Effector CD8-positive, alpha-beta T cell (primary cell): ENCODE results near the gene GTF2F2.
"Not testable (repeated sequence)": the region's sequence is repeated elsewhere in the genome, so short reads cannot be mapped to it uniquely, and the experiment has no call there.

Experiments used
- DNase-seq: peaks from one replicate; lab custom pipeline; 2025; lab: John Stamatoyannopoulos, UW

GTF2F2 gene

GRCh38 chr13:45215392-45216077 is 95.2 kb downstream of the GTF2F2 start:
- no peak for DNase-seq

GRCh38 chr13:45216193-45216592 is 95.9 kb downstream of the GTF2F2 start:
- no peak for DNase-seq

GRCh38 chr13:45218689-45219088 is 98.4 kb downstream of the GTF2F2 start:
- DNase-seq, result no peak

- DNase-seq, result no peak
Observed at GRCh38 chr13:45219123-45219891, 99.0 kb downstream of the GTF2F2 start.

GRCh38 chr13:45219938-45220375 is 99.6 kb downstream of the GTF2F2 start:
- DNase-seq, result no peak

GRCh38 chr13:45220403-45220802 is 100.1 kb downstream of the GTF2F2 start:
- no peak for DNase-seq

- no peak for DNase-seq
Observed at GRCh38 chr13:45222516-45222915, 102.2 kb downstream of the GTF2F2 start.

GRCh38 chr13:45222919-45223318 is 102.6 kb downstream of the GTF2F2 start:
- no peak for DNase-seq

GRCh38 chr13:45224176-45224575 is 103.9 kb downstream of the GTF2F2 start:
- no peak for DNase-seq

- no peak for DNase-seq
Observed at GRCh38 chr13:45225370-45225769, 105.1 kb downstream of the GTF2F2 start.

- no peak for DNase-seq
Observed at GRCh38 chr13:45226024-45226423, 105.7 kb downstream of the GTF2F2 start.

- no peak for DNase-seq
Observed at GRCh38 chr13:45228002-45228401, 107.7 kb downstream of the GTF2F2 start.

GRCh38 chr13:45229172-45229571 is 108.9 kb downstream of the GTF2F2 start:
- DNase-seq, result no peak

- no peak for DNase-seq
Observed at GRCh38 chr13:45231305-45231704, 111.0 kb downstream of the GTF2F2 start.

- no peak for DNase-seq
Observed at GRCh38 chr13:45231722-45232121, 111.4 kb downstream of the GTF2F2 start.

GRCh38 chr13:45232591-45232990 is 112.3 kb downstream of the GTF2F2 start:
- no peak for DNase-seq

- DNase-seq, result no peak
Observed at GRCh38 chr13:45238945-45239795, 118.9 kb downstream of the GTF2F2 start.

- no peak for DNase-seq
Observed at GRCh38 chr13:45240143-45240542, 119.8 kb downstream of the GTF2F2 start.

GRCh38 chr13:45242070-45242469 is 121.8 kb downstream of the GTF2F2 start:
- no peak for DNase-seq

GRCh38 chr13:45242524-45242923 is 122.2 kb downstream of the GTF2F2 start:
- DNase-seq, result no peak

- no peak for DNase-seq
Observed at GRCh38 chr13:45243077-45243476, 122.8 kb downstream of the GTF2F2 start.

- DNase-seq, result not testable (repeated sequence)
Observed at GRCh38 chr13:45244736-45245135, 124.4 kb downstream of the GTF2F2 start.
